BE2C (cell line): ENCODE measurements around the gene NEMP2. TPM values are rescaled to one million over a fixed set of nuclear protein-coding genes. Genes with fewer than 3 reads are reported as not detected.

Experiments
- DNase-seq: peaks from one replicate; pipeline ENCODE4 v3.0.0-alpha.2; 2020
- H3K27me3 ChIP-seq: fragments of 250-450 bp; sonication (Bioruptor Pico); 2 replicates; pipeline ENCODE4 v1.5.1; 2020; ENCODE audit warnings: mild to moderate bottlenecking
- H3K36me3 ChIP-seq: fragments of 250-450 bp; sonication (Bioruptor Pico); 2 replicates; pipeline ENCODE4 v1.5.1; 2020; ENCODE audit warnings: mild to moderate bottlenecking
- H3K4me1 ChIP-seq: fragments of 250-450 bp; sonication (Bioruptor Pico); 2 replicates; pipeline ENCODE4 v1.5.1; 2020
- H3K4me3 ChIP-seq: 2 replicates; pipeline ENCODE4 v1.5.1; 2011; ENCODE audit warnings: low read depth, low read length
- H3K9me3 ChIP-seq: fragments of 250-450 bp; sonication (Bioruptor Pico); 2 replicates; pipeline ENCODE4 v1.5.1; 2020
- polyA plus RNA-seq: library from polyadenylated mRNA; unstranded; fragments of >200 nt; gene quantifications from one replicate; pipeline ENCODE4 v1.2.1, GENCODE V29; 2012; ENCODE audit warnings: low read depth, missing spikeins; ENCODE audit not compliant: insufficient read length, insufficient read depth
- TF ChIP-seq, protein P1 (sequence below): IDR thresholded peaks from 2 replicates; pipeline ENCODE4 v1.5.1; 2012; ENCODE audit warnings: mild to moderate bottlenecking, low read depth, low read length

The NEMP2 gene
- polyA plus RNA-seq, result 3.2 TPM

DNA sequence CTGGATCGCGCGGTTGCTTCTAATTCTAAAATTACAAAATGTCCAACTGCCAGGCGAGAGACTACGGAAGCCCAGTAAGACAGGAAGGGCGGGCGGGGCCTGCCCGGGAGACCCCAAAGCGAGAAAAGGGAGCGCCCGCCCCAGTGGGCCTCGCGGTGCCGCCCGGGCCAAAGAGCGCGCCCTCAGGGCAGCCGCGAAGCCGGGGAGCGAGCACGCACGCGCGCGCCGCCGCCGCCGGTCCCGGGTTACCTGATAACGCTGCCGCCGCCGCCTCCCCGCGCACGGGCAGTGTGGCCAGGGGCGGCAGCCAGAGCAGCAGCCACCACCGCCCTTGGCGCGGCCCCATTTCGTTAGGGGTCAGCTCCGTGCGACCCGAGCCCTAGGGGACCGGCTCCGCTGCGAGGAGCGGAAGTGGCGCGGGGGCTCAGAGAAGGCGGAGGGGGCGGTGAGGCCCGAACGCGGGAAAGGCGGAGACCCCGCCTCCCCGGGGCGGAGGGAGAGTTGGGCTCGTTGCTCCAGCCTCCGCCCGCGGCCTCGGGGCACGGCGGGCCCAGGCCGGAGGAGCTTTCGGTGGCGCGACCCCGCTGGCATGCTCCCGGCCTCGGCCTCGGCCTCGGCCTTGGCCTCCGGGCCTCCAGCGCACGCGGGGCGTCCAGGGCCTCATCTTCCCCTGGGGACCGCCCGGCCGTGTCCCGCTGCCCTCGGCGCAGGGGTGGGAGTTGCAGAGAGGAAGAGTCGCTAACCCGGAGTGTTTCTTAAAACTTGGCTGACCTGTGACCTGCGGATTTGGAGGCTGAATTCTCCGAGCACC lies at the start of gene NEMP2:
Gene NEMP2, minus strand, starts transcription at position 413 of the 811 bp plus-strand sequence. Its CDS starts 67 bp downstream, at position 346.
- peak; percentile 83 for DNase-seq

GRCh38 chr2:190583507-190584337 lies 49.2 kb upstream of the NEMP2 start:
- no peaks in the 10 kb centered on the region for H3K9me3 ChIP-seq
- no peaks in the 10 kb centered on the region for H3K36me3 ChIP-seq
- no peaks in the 10 kb centered on the region for H3K27me3 ChIP-seq
- TF ChIP-seq, protein P1, sequence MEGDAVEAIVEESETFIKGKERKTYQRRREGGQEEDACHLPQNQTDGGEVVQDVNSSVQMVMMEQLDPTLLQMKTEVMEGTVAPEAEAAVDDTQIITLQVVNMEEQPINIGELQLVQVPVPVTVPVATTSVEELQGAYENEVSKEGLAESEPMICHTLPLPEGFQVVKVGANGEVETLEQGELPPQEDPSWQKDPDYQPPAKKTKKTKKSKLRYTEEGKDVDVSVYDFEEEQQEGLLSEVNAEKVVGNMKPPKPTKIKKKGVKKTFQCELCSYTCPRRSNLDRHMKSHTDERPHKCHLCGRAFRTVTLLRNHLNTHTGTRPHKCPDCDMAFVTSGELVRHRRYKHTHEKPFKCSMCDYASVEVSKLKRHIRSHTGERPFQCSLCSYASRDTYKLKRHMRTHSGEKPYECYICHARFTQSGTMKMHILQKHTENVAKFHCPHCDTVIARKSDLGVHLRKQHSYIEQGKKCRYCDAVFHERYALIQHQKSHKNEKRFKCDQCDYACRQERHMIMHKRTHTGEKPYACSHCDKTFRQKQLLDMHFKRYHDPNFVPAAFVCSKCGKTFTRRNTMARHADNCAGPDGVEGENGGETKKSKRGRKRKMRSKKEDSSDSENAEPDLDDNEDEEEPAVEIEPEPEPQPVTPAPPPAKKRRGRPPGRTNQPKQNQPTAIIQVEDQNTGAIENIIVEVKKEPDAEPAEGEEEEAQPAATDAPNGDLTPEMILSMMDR, result no peak
- no peak overlapping the region for H3K4me3 ChIP-seq
- peak; percentile 89 for DNase-seq
- peaks cover 9% of the 10 kb centered on the region for H3K4me1 ChIP-seq

More for the DNA sequence above, at the start of gene NEMP2:
- H3K4me3 ChIP-seq, result peak within 1 kb of the TSS; percentile 72
- H3K9me3 ChIP-seq, result no peaks in the 10 kb centered on the region
- TF ChIP-seq, protein P1, result no peak
- no peaks in the 10 kb centered on the region for H3K27me3 ChIP-seq
- no peaks in the 10 kb centered on the region for H3K36me3 ChIP-seq
- H3K4me1 ChIP-seq, result no peaks in the 10 kb centered on the region

DNA sequence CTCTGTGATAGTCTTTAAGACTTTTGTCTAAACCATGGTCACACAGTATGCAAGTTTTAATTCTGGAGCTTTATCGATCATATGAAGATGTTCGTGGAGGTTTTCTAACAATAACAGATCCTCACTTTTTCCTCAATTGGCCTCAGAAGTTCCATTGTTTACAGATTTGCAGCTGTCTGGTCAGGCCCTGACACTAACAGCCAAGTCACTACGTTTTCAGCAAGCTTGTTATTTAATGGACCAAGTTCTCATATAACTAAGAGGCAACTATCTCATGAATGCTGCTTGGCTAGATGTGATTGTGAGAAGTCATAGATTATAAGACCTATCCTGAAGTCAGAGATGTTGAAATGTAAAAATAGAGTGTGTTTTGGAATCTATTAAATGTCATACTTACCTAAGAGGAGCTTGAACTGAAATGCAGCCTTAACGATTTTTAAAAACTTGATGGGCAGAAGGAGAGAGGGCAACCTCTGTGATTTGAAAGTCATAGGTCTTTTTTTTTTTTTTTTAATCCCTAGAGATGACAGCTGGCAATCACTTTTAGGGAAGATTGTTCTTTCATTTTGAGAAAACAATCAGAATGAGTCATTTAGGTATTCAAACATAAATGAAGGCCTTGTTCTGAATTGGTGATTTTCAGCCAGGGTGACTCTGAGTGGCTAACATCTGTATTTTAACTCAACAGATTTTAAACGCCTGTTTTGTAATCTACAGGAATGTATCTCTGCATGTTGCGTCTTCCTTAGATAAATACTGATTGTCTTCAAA lies 48.4 kb upstream of the NEMP2 start:
- peaks cover 14% of the 10 kb centered on the region for H3K4me1 ChIP-seq
- no peaks in the 10 kb centered on the region for H3K36me3 ChIP-seq
- H3K4me3 ChIP-seq, result no peak overlapping the region
- TF ChIP-seq, protein P1, result no peak
- H3K9me3 ChIP-seq, result no peaks in the 10 kb centered on the region
- DNase-seq, result no peak
- H3K27me3 ChIP-seq, result no peaks in the 10 kb centered on the region

GRCh38 chr2:190582019-190582418 lies 47.5 kb upstream of the NEMP2 start:
- no peaks in the 10 kb centered on the region for H3K9me3 ChIP-seq
- H3K4me3 ChIP-seq, result no peak overlapping the region
- TF ChIP-seq, protein P1, result no peak
- peaks cover 14% of the 10 kb centered on the region for H3K4me1 ChIP-seq
- DNase-seq, result no peak
- H3K27me3 ChIP-seq, result no peaks in the 10 kb centered on the region
- no peaks in the 10 kb centered on the region for H3K36me3 ChIP-seq

DNA sequence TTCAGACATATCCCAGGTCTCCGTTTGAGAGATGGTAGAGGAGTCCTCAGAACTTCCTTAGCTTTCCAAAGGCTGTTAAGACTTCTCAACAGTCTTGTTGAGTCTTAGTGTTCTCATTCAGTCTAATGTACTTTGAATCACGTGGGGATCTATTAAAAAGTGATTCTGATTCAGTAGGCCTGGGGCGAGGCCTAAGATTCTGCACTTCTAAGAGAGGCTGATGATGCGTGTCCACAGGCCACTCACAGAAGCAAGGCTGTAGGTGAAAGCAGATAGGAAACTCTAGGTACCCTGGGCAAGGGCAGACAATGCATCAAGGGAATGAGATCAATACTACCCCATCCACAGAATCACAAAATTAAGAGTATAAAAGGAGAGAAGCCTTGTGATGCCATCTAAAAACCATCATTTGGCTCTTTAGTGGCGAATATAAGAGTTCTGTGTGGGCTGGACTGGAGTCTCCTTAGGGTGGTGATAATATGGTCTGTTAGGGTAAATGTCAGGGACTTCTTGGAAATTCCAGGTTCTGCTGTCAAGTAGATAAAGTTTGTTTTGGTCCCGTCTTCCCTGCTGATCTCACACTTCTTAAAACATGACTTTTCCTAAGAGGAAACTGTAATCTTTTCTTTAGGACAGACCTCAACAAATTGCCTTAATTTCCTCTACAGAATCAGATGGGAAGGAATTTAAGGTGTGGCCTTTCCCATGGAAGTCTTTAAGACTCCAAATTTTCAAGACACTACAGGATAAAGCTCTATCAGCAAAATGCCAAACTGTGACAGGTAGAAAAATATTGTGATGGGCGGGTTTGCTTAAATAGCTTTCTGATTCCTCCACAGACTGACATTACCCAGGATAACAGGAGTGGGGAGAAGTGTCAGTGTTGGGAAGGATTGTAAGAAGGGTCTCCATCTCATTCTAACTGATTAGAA lies 45.7 kb upstream of the NEMP2 start:
- no peaks in the 10 kb centered on the region for H3K9me3 ChIP-seq
- no peaks in the 10 kb centered on the region for H3K36me3 ChIP-seq
- DNase-seq, result no peak
- TF ChIP-seq, protein P1, result no peak
- no peak overlapping the region for H3K4me3 ChIP-seq
- no peaks in the 10 kb centered on the region for H3K27me3 ChIP-seq
- peaks cover 14% of the 10 kb centered on the region for H3K4me1 ChIP-seq
